Astrocyte of the cerebellum (primary cell): Measurements from ENCODE around the gene ZEB2.

ENCODE experiments used
- DNase-seq: peaks from one replicate; pipeline ENCODE4 v3.0.0-alpha.2; 2011; ENCODE audit warnings: low read depth
- H3K4me3 ChIP-seq: 2 replicates; pipeline ENCODE4 v1.5.1; 2011; ENCODE audit warnings: mild to moderate bottlenecking, low read depth, low read length, moderate library complexity
- CTCF ChIP-seq: IDR thresholded peaks from 2 replicates; pipeline ENCODE4 v1.5.1; 2012; ENCODE audit warnings: low read length, low read depth, moderate library complexity, mild to moderate bottlenecking; ENCODE audit errors: missing control alignments
- in situ Hi-C: cut with HindIII; loops from 2 replicates; pipeline ENCODE4 v1.10.0; 2017; ENCODE audit warnings: low sequenced_read_pairs

ZEB2 gene

DNA sequence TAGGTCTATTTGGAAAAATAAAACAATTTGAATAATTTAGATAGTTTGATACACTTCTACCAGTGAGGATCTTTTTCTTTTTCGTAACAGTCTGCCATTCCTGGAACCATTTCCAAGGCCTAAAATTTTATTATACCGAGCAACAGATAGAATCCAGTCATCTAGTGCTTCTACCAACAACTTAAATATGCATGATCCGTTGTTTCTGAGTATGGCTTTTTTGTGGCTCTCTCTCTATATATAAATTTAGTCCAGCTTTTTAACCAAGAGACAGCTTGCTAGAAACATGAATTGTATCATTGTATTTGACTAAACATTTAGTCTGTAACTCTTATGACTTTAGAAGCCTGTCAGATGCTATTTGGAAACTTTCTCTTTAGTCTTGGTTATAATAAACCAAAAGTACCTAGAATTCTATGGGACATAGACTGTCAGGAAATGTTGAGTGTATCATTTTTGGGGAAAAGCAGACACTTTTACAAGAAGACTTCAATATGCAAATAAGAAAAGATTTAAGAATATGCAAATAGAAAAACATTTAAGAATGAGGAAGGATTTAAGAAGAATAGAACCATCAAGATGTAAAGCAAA lies 161.4 kb downstream of the ZEB2 start:
- TF ChIP-seq CTCF: no peak
- no peak for DNase-seq
- no peak overlapping the region for H3K4me3 ChIP-seq
- in situ Hi-C loops: no loop called here

GRCh38 chr2:144357623-144358373 lies 162.1 kb downstream of the ZEB2 start:
- TF ChIP-seq CTCF: no peak
- peak; percentile 89 for DNase-seq
- H3K4me3 ChIP-seq: no peak overlapping the region
- in situ Hi-C loops: no loop called here

GRCh38 chr2:144356402-144356801 lies 163.5 kb downstream of the ZEB2 start:
- TF ChIP-seq CTCF: no peak
- no peak overlapping the region for H3K4me3 ChIP-seq
- in situ Hi-C loops: no loop called here
- no peak for DNase-seq

GRCh38 chr2:144354953-144355352 lies 165.0 kb downstream of the ZEB2 start:
- H3K4me3 ChIP-seq: no peak overlapping the region
- TF ChIP-seq CTCF: no peak
- in situ Hi-C loops: no loop called here
- no peak for DNase-seq

DNA sequence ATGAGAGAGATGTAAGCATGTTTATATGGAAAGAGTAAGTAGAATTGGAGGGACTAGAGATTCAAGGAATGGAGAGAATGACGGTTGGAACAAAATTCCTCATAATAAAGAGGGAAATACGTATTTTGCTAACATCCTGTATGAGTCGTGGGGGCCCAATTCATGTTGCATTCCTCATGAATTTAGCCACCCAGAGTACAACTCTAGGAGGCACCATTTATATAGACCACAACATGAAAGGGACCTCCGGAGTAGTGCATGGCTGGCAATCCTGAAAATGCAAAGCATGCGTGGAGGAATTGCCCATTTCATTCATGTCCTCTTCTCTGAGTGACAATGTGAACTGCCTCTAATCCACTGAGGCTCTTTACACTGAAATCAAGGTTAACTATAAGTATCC lies 168.2 kb downstream of the ZEB2 start:
- DNase-seq: no peak
- in situ Hi-C loops: no loop called here
- no peak for TF ChIP-seq CTCF
- no peak overlapping the region for H3K4me3 ChIP-seq

GRCh38 chr2:144350151-144350802 lies 169.6 kb downstream of the ZEB2 start:
- H3K4me3 ChIP-seq: no peak overlapping the region
- no peak for DNase-seq
- no peak for TF ChIP-seq CTCF
- in situ Hi-C loops: no loop called here
